Ishikawa (cell line): ENCODE results near the gene TIPRL.

Source experiments
- EP300 ChIP-seq: IDR thresholded peaks from 2 replicates; pipeline ENCODE4 v1.6.1; 2012; ENCODE audit warnings: borderline replicate concordance
- FOXM1 ChIP-seq: IDR thresholded peaks from 2 replicates; pipeline ENCODE4 v1.6.1; 2012; ENCODE audit warnings: low read depth, borderline replicate concordance
- RAD21 ChIP-seq: IDR thresholded peaks from 2 replicates; pipeline ENCODE4 v1.6.1; 2012; ENCODE audit warnings: low read depth
- TAF1 ChIP-seq: IDR thresholded peaks from 2 replicates; pipeline ENCODE4 v1.6.1; 2012; ENCODE audit warnings: low read depth, mild to moderate bottlenecking
- TF ChIP-seq, protein P1 (sequence below): IDR thresholded peaks from 2 replicates; pipeline ENCODE4 v1.6.1; 2012; ENCODE audit warnings: low read depth, mild to moderate bottlenecking

DNA sequence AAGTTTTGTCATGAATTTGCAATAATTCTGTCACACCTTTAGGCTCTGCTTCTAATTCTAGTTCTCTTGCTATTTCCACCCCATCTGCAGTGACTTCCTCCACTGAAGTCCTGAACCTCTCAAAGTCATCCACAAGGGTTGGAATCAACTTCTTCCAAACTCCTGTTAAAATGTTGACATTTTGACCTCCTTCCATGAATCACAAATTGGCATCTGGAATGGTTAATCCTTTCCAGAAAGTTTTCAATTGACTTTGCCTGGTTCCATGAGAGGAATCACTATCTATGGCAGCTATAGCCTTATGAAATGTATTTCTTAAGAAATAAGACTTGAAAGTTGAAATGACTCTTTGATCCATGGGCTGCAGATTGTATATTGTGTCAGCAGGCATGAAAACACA lies 27.3 kb downstream of the TIPRL start:
- TF ChIP-seq, protein P1, sequence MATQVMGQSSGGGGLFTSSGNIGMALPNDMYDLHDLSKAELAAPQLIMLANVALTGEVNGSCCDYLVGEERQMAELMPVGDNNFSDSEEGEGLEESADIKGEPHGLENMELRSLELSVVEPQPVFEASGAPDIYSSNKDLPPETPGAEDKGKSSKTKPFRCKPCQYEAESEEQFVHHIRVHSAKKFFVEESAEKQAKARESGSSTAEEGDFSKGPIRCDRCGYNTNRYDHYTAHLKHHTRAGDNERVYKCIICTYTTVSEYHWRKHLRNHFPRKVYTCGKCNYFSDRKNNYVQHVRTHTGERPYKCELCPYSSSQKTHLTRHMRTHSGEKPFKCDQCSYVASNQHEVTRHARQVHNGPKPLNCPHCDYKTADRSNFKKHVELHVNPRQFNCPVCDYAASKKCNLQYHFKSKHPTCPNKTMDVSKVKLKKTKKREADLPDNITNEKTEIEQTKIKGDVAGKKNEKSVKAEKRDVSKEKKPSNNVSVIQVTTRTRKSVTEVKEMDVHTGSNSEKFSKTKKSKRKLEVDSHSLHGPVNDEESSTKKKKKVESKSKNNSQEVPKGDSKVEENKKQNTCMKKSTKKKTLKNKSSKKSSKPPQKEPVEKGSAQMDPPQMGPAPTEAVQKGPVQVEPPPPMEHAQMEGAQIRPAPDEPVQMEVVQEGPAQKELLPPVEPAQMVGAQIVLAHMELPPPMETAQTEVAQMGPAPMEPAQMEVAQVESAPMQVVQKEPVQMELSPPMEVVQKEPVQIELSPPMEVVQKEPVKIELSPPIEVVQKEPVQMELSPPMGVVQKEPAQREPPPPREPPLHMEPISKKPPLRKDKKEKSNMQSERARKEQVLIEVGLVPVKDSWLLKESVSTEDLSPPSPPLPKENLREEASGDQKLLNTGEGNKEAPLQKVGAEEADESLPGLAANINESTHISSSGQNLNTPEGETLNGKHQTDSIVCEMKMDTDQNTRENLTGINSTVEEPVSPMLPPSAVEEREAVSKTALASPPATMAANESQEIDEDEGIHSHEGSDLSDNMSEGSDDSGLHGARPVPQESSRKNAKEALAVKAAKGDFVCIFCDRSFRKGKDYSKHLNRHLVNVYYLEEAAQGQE: no peak
- TF ChIP-seq TAF1: no peak
- no peak for TF ChIP-seq FOXM1
- TF ChIP-seq RAD21: no peak
- no peak for TF ChIP-seq EP300
